ENCODE data around the gene PLSCR2.

DNA sequence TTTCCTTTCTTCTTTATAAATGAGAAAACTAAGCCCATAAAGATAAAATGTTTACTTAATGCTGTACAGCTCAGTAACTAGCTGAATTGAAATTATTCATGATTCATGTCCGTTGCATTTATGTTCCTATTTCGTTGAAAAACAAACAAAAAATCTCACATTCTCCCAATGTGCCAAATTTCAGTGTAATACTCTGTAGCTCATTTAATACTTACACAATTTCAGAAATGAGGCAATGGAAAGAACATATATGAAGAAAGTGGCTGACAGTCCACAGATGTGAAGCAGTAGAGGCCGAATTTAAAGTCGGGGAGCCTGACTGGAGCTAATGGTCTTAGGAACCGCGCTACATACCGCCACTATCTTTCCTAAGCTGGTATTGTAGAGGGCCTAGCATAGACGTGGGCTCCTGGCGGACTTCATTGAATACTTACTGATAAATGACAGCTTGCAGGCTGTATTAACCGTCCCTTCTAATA, 651 bp downstream of the PLSCR2 start:
- TF ChIP-seq ZNF707 (CRISPR knock-in tag; conservative IDR thresholded peaks at IDR 0.05), result no peak
- no peak for TF ChIP-seq ARID3A (IDR thresholded peaks at IDR 0.05; ENCODE audit: borderline replicate concordance, low read depth, low read length)
- no peak for TF ChIP-seq ZBTB17 (CRISPR knock-in tag; IDR thresholded peaks at IDR 0.05)
- no peak for TF ChIP-seq ZBTB8A (IDR thresholded peaks at IDR 0.05; ENCODE audit: partially characterized antibody)
- TF ChIP-seq, protein P1, sequence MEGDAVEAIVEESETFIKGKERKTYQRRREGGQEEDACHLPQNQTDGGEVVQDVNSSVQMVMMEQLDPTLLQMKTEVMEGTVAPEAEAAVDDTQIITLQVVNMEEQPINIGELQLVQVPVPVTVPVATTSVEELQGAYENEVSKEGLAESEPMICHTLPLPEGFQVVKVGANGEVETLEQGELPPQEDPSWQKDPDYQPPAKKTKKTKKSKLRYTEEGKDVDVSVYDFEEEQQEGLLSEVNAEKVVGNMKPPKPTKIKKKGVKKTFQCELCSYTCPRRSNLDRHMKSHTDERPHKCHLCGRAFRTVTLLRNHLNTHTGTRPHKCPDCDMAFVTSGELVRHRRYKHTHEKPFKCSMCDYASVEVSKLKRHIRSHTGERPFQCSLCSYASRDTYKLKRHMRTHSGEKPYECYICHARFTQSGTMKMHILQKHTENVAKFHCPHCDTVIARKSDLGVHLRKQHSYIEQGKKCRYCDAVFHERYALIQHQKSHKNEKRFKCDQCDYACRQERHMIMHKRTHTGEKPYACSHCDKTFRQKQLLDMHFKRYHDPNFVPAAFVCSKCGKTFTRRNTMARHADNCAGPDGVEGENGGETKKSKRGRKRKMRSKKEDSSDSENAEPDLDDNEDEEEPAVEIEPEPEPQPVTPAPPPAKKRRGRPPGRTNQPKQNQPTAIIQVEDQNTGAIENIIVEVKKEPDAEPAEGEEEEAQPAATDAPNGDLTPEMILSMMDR (IDR thresholded peaks at IDR 0.05 in 2 of 3, conservative IDR thresholded peaks at IDR 0.05 in 1 of 3; ENCODE audit: insufficient read depth in 2 of 3, low read depth in 1 of 3, low read length in 3 of 3), result no peak
- TF ChIP-seq PRPF4 (IDR thresholded peaks at IDR 0.05; ENCODE audit: insufficient read depth, low read depth, low read length, poor library complexity, severe bottlenecking), result no peak
- TF ChIP-seq SMAD3 (CRISPR knock-in tag; conservative IDR thresholded peaks at IDR 0.05), result no peak
- no peak for TF ChIP-seq ZNF224 (CRISPR knock-in tag; IDR thresholded peaks at IDR 0.05)
- no peak for TF ChIP-seq ZKSCAN8 (CRISPR knock-in tag; IDR thresholded peaks at IDR 0.05)
- TF ChIP-seq ATF6 (CRISPR knock-in tag; IDR thresholded peaks at IDR 0.05), result no peak
- TF ChIP-seq U2AF1 (optimal IDR thresholded peaks at IDR 0.05; ENCODE audit: low read depth, low read length), result no peak
- TF ChIP-seq MEIS2 (IDR thresholded peaks at IDR 0.05; ENCODE audit: partially characterized antibody), result no peak
